H1 (cell line): Measurements from ENCODE around the gene NYAP2. TPM values are rescaled to one million over a fixed set of nuclear protein-coding genes. Genes with fewer than 3 reads are reported as not detected.

ENCODE experiments used
- POU5F1 ChIP-seq: IDR thresholded peaks from 2 replicates; pipeline ENCODE4 v1.6.1; 2011; ENCODE audit warnings: low read depth, mild to moderate bottlenecking, low read length, moderate library complexity
- TBP ChIP-seq: IDR thresholded peaks from 2 replicates; pipeline ENCODE4 v1.6.1; 2011; ENCODE audit warnings: low read depth, low read length, improper control_type of control experiment
- polyA plus RNA-seq, 7 experiments: library from polyadenylated mRNA; depleted of rRNA in 3 of 7; stranded (reverse) in 5 of 7; unstranded in 2 of 7; fragments of >200 nt in 5 of 7; fragments of 200-250 nt in 2 of 7; gene quantifications; 1 replicate in 5 of 7; 2 replicates in 1 of 7; 4 replicates in 1 of 7; pipeline versions ENCODE4 v1.2.1 to v1.2.3, GENCODE V29; 2011 to 2013; ENCODE audit warnings: missing spikeins in 2 of 7, mixed read lengths in 2 of 7
- total RNA-seq: library from RNA; stranded (reverse); fragmentation: NEBNext Ultra II Directional; extraction: Animal tissue kit (Norgen Biotek cat#: 25700); gene quantifications from 2 replicates; pipeline ENCODE4 v1.2.1, GENCODE V29; 2021

The NYAP2 gene
- total and polyA plus RNA-seq, 2 of the 8 experiments (the other 6 are each of a cell fraction or from before 2014, with no cell fraction given) = not detected

DNA sequence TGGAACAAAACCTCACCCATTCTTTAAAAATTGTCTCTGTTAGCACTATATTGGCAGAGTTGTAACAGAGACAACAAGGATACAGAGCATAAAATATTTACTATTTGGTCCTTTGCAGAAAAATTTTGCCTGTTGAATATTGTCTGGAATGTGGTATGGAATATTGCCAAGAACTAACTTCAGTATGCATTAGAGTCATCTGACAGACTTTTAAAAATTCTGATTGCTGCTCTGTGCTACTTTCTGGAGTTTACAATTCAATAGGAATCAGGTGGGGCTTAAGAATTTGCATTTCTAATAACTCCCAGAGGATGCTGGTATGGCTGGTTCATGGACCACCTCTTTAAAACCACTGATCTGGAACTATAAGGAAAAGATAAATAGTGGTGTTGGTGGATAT is 32.8 kb upstream of the NYAP2 start (continued):
- TF ChIP-seq POU5F1 = no peak
- TF ChIP-seq TBP = no peak
